ENCODE data around the gene PPIC. TPM values are rescaled to one million over a fixed set of nuclear protein-coding genes. Genes with fewer than 3 reads are reported as not detected.

The PPIC gene
- not detected for total RNA-seq

GRCh38 chr5:123036391-123037103 lies at the start of gene PPIC:
Gene PPIC (minus strand): TSS chr5:123036725. CDS start chr5:123036625, 100 bp downstream.
- peak in 2 of 3 donors; percentile 26 to 28 for DNase-seq (ENCODE audit: low read depth in 2 of 3, low spot score in 2 of 3)

GRCh38 chr5:123085638-123086286 lies 49.2 kb upstream of the PPIC start:
- no peak for DNase-seq (ENCODE audit: low read depth in 2 of 3, low spot score in 2 of 3)

GRCh38 chr5:123084730-123085605 lies 48.4 kb upstream of the PPIC start:
- DNase-seq (ENCODE audit: low read depth in 2 of 3, low spot score in 2 of 3) = no peak

- no peak for DNase-seq (ENCODE audit: low read depth in 2 of 3, low spot score in 2 of 3)
These were observed 46.8 kb upstream of the PPIC start for GRCh38 chr5:123083298-123083697.

GRCh38 chr5:123080215-123080614 lies 43.7 kb upstream of the PPIC start:
- DNase-seq (ENCODE audit: low read depth in 2 of 3, low spot score in 2 of 3) = no peak

GRCh38 chr5:123075521-123076163 lies 39.1 kb upstream of the PPIC start:
- no peak for DNase-seq (ENCODE audit: low read depth in 2 of 3, low spot score in 2 of 3)

- DNase-seq (ENCODE audit: low read depth in 2 of 3, low spot score in 2 of 3) = no peak
These were observed 31.9 kb upstream of the PPIC start for GRCh38 chr5:123068368-123068938.

GRCh38 chr5:123066016-123066415 lies 29.5 kb upstream of the PPIC start:
- no peak for DNase-seq (ENCODE audit: low read depth in 2 of 3, low spot score in 2 of 3)

- DNase-seq (ENCODE audit: low read depth in 2 of 3, low spot score in 2 of 3) = no peak
These were observed 22.9 kb upstream of the PPIC start for GRCh38 chr5:123059455-123059854.

GRCh38 chr5:123051206-123051605 lies 14.7 kb upstream of the PPIC start:
- no peak for DNase-seq (ENCODE audit: low read depth in 2 of 3, low spot score in 2 of 3)

- no peak for DNase-seq (ENCODE audit: low read depth in 2 of 3, low spot score in 2 of 3)
These were observed 11.2 kb upstream of the PPIC start for GRCh38 chr5:123047706-123048105.

GRCh38 chr5:123046222-123046621 lies 9.7 kb upstream of the PPIC start:
- no peak for DNase-seq (ENCODE audit: low read depth in 2 of 3, low spot score in 2 of 3)

GRCh38 chr5:123044926-123045617 lies 8.5 kb upstream of the PPIC start:
- DNase-seq (ENCODE audit: low read depth in 2 of 3, low spot score in 2 of 3) = no peak

GRCh38 chr5:123039673-123040072 lies 3.1 kb upstream of the PPIC start:
- no peak for DNase-seq (ENCODE audit: low read depth in 2 of 3, low spot score in 2 of 3)

- DNase-seq (ENCODE audit: low read depth in 2 of 3, low spot score in 2 of 3) = peak in 2 of 3 donors; percentile 5 to 15
These were observed 536 bp upstream of the PPIC start for GRCh38 chr5:123037104-123037418.

- DNase-seq (ENCODE audit: low read depth in 2 of 3, low spot score in 2 of 3) = peak in 2 of 3 donors; percentile 4 to 9
These were observed 571 bp downstream of the PPIC start for GRCh38 chr5:123035918-123036390.

- DNase-seq (ENCODE audit: low read depth in 2 of 3, low spot score in 2 of 3) = peak in 2 of 3 donors; percentile 10 to 23
These were observed 1.1 kb downstream of the PPIC start for GRCh38 chr5:123035360-123035917.

- no peak for DNase-seq (ENCODE audit: low read depth in 2 of 3, low spot score in 2 of 3)
These were observed 3.3 kb downstream of the PPIC start for GRCh38 chr5:123033157-123033671.

- DNase-seq (ENCODE audit: low read depth in 2 of 3, low spot score in 2 of 3) = no peak
These were observed 8.3 kb downstream of the PPIC start for GRCh38 chr5:123028222-123028621.
